OCI-LY7 (cell line): ENCODE results near the gene TEX50. TPM values are rescaled to one million over a fixed set of nuclear protein-coding genes. Genes with fewer than 3 reads are reported as not detected.
"Not testable (repeated sequence)": the region's sequence is repeated elsewhere in the genome, so short reads cannot be mapped to it uniquely, and the experiment has no call there.

Experiments
- BruUV-seq: library from RNA; stranded (reverse); fragments of 400-500 nt; replicated peaks from 2 replicates; lab custom pipeline; 2021; lab: Mats Ljungman, UMichigan
- CTCF ChIA-PET: fragments of 300-600 bp; sonication (Branson Sonifier 250); formaldehyde crosslinking; loops from one replicate; lab custom pipeline; 2022; ENCODE audit warnings: antibody characterized with exemption; ENCODE audit not compliant: unreplicated experiment; lab: Charles Lee
- POLR2A ChIA-PET: fragments of 300-600 bp; sonication (Branson Sonifier 250); formaldehyde crosslinking; loops from one replicate; lab custom pipeline; 2022; ENCODE audit warnings: antibody characterized with exemption; lab: Charles Lee
- DNase-seq: peaks from one replicate; pipeline ENCODE4 v3.0.0-alpha.2; 2015; ENCODE audit warnings: low spot score
- H2AFZ ChIP-seq: fragments of 200-600 bp; sonication (generic), shearing (Covaris generic); 2 replicates; pipeline ENCODE4 v1.6.1; 2014; ENCODE audit warnings: mild to moderate bottlenecking, antibody characterized with exemption, low read length, moderate library complexity
- H3K27ac ChIP-seq: fragments of 200-600 bp; sonication (generic); 2 replicates; pipeline ENCODE4 v1.5.1; 2014; ENCODE audit warnings: mixed run types, low read depth, mild to moderate bottlenecking, moderate library complexity, low read length, inconsistent platforms; ENCODE audit not compliant: poor library complexity, severe bottlenecking
- H3K36me3 ChIP-seq: fragments of 200-600 bp; sonication (generic); 2 replicates; pipeline ENCODE4 v1.6.1; 2014; ENCODE audit warnings: mild to moderate bottlenecking, antibody characterized with exemption, low read length, moderate library complexity, mixed read lengths; ENCODE audit not compliant: insufficient read depth
- H3K4me1 ChIP-seq: fragments of 200-600 bp; sonication (generic); 2 replicates; pipeline ENCODE4 v1.5.1; 2014; ENCODE audit warnings: mild to moderate bottlenecking, low read length; ENCODE audit not compliant: insufficient read depth, poor library complexity, severe bottlenecking
- H3K4me2 ChIP-seq: fragments of 200-600 bp; sonication (generic); 2 replicates; pipeline ENCODE4 v1.6.1; 2014; ENCODE audit warnings: mild to moderate bottlenecking, low read length
- H3K4me3 ChIP-seq: fragments of 200-600 bp; sonication (generic); 2 replicates; pipeline ENCODE4 v1.5.1; 2014; ENCODE audit warnings: mild to moderate bottlenecking, low read depth, low read length; ENCODE audit not compliant: poor library complexity, severe bottlenecking
- H3K79me2 ChIP-seq: fragments of 200-600 bp; sonication (generic); 2 replicates; pipeline ENCODE4 v1.6.1; 2016; ENCODE audit warnings: low read depth, mild to moderate bottlenecking, low read length, moderate library complexity, mixed read lengths; ENCODE audit not compliant: insufficient read depth
- H3K9me2 ChIP-seq: fragments of 200-600 bp; sonication (generic); 2 replicates; pipeline ENCODE4 v1.6.1; 2016; ENCODE audit warnings: mild to moderate bottlenecking, low read length, mixed read lengths; ENCODE audit not compliant: insufficient read depth
- H3K9me3 ChIP-seq: fragments of 200-600 bp; sonication (generic); 2 replicates; pipeline ENCODE4 v1.6.1; 2014; ENCODE audit warnings: mild to moderate bottlenecking, mixed run types, low read length, mixed read lengths
- H4K20me1 ChIP-seq: fragments of 200-600 bp; sonication (generic); 2 replicates; pipeline ENCODE4 v1.6.1; 2014; ENCODE audit warnings: mild to moderate bottlenecking, antibody characterized with exemption, low read length, moderate library complexity, mixed read lengths; ENCODE audit not compliant: insufficient read depth
- EZH2phosphoT487 ChIP-seq: fragments of 200-600 bp; sonication (generic); IDR thresholded peaks from 2 replicates; pipeline ENCODE4 v1.6.1; 2018; ENCODE audit warnings: low read depth, borderline replicate concordance, mild to moderate bottlenecking, mixed run types, antibody characterized with exemption, low read length, moderate library complexity, mixed read lengths
- intact Hi-C: fragments of 100-400 bp; cut with micrococcal nuclease; formaldehyde crosslinking; loops from one replicate; pipeline ENCODE4 v1.10.0; 2022; ENCODE audit not compliant: unreplicated experiment
- total RNA-seq, 2 experiments: library from RNA; depleted of rRNA in 1 of 2; stranded (reverse); fragments of >200 nt in 1 of 2; shearing (Covaris generic) in 1 of 2; gene quantifications; 2 replicates each; pipeline ENCODE4 v1.2.3, GENCODE V29; 2014 to 2022
- TF ChIP-seq, protein P1 (sequence below): fragments of 200-600 bp; sonication (generic); conservative IDR thresholded peaks from 2 replicates; pipeline ENCODE4 v1.5.1; 2014; ENCODE audit warnings: mild to moderate bottlenecking, antibody characterized with exemption, low read length, moderate library complexity, mixed read lengths

The TEX50 gene
- total RNA-seq, 2 experiments from 2014 or later: not detected

DNA sequence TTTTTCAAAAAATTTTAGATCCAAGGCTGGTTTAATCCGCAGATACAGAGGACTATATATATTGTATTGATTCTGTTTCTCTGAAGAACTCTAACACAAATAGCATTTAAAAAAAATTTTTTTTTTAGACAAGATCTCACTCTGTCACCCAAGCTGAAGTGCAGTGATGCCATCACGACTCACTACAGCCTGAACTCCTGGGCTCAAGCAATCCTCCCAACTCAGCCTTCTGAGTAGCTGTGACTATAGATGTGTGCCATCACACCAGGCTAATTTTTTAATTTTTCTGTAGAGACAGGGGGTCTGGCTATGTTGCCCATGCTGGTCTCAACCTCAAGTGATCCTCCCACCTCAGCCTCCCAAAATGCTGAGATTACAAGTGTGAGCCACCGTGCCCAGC, 31.5 kb downstream of the TEX50 start:
- no peak for DNase-seq
- intact Hi-C loops: no loop called here
- H3K27ac ChIP-seq: no peak overlapping the region
- no peaks in the 10 kb centered on the region for H4K20me1 ChIP-seq
- no peak overlapping the region for H2AFZ ChIP-seq
- no peak overlapping the region for H3K4me2 ChIP-seq
- no peak overlapping the region for H3K4me3 ChIP-seq
- H3K9me3 ChIP-seq: no peaks in the 10 kb centered on the region
- no peaks in the 10 kb centered on the region for H3K79me2 ChIP-seq
- H3K4me1 ChIP-seq: no peaks in the 10 kb centered on the region
- TF ChIP-seq, protein P1, sequence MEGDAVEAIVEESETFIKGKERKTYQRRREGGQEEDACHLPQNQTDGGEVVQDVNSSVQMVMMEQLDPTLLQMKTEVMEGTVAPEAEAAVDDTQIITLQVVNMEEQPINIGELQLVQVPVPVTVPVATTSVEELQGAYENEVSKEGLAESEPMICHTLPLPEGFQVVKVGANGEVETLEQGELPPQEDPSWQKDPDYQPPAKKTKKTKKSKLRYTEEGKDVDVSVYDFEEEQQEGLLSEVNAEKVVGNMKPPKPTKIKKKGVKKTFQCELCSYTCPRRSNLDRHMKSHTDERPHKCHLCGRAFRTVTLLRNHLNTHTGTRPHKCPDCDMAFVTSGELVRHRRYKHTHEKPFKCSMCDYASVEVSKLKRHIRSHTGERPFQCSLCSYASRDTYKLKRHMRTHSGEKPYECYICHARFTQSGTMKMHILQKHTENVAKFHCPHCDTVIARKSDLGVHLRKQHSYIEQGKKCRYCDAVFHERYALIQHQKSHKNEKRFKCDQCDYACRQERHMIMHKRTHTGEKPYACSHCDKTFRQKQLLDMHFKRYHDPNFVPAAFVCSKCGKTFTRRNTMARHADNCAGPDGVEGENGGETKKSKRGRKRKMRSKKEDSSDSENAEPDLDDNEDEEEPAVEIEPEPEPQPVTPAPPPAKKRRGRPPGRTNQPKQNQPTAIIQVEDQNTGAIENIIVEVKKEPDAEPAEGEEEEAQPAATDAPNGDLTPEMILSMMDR: no peak
- TF ChIP-seq EZH2phosphoT487: no peak
- H3K36me3 ChIP-seq: no peaks in the 10 kb centered on the region
- BruUV-seq: no TSS peak
- H3K9me2 ChIP-seq: no peaks in the 10 kb centered on the region
- ChIA-PET CTCF (no interaction called here), POLR2A (no interaction called here)

DNA sequence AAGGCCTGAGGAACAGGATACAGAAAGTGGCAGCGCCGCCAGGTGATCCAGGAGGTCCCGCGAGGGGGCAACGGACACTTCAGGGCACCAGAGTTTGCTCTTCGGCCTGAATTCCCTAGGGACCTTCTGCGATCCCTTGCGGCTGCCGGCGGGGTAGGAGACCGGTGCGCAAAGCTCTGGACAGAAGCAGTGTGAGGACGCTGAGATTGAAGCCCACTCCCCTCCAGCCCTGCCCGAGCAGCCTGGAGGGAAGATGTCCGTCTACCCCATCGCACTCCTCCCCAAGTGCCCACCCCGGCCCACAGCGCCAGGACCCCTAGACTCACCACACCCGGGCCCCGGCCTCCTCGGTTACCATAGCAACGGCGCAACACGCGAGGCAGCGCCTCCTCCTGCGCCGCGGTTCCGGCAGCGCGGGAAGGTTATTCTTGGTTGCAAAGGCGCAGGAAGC, 34.4 kb downstream of the TEX50 start, which contains the start of gene ANKRD45:
Gene ANKRD45 (minus strand): TSS at position 361 of the 451 bp plus-strand sequence. CDS start 10,433 bp downstream, outside the sequence.
- intact Hi-C loops: no loop called here
- Histone ChIP-seq H3K79me2 (no peaks in the 10 kb centered on the region), H3K4me1 (no peaks in the 10 kb centered on the region), H3K9me3 (no peaks in the 10 kb centered on the region), H3K36me3 (no peaks in the 10 kb centered on the region), H3K9me2 (no peaks in the 10 kb centered on the region), H3K4me2 (no peak within 1 kb of the TSS), H3K4me3 (no peak within 1 kb of the TSS), H2AFZ (no peak within 1 kb of the TSS), H3K27ac (no peak within 1 kb of the TSS), H4K20me1 (no peaks in the 10 kb centered on the region)
- CTCF ChIA-PET: no interaction called here
- POLR2A ChIA-PET: no interaction called here
- no peak for DNase-seq
- no peak for TF ChIP-seq EZH2phosphoT487
- TF ChIP-seq, protein P1: no peak
- no TSS peak for BruUV-seq

DNA sequence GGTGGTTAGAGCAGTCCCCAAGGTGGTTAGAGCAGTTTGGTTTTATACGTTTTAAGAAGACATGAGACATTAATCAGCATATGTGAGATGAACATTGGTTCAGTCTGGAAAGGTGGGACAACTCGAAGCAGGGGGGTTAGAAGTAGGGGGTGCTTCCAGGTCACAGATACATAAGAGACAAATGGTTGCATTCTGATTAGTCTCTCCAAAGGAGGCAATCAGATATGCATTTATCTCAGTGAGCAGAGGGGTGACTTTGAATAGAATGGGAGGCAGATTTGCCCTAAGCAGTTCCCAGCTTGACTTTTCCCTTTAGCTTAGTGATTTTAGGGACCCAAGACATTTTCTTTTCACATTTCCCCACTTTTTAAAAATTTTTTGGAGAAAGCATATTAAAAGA, 39.4 kb downstream of the TEX50 start:
- intact Hi-C loops, DNase-seq, H4K20me1 ChIP-seq, BruUV-seq, H3K4me2 ChIP-seq, CTCF ChIA-PET, H3K36me3 ChIP-seq, H3K4me1 ChIP-seq, H2AFZ ChIP-seq, H3K9me2 ChIP-seq, H3K4me3 ChIP-seq, H3K27ac ChIP-seq, H3K79me2 ChIP-seq, H3K9me3 ChIP-seq: not testable (repeated sequence)
- POLR2A ChIA-PET: interaction anchor here (0.7 kb wide), 1 partner anchor 24 kb away, joined by 3 read pairs; no protein-coding TSS in a partner anchor

DNA sequence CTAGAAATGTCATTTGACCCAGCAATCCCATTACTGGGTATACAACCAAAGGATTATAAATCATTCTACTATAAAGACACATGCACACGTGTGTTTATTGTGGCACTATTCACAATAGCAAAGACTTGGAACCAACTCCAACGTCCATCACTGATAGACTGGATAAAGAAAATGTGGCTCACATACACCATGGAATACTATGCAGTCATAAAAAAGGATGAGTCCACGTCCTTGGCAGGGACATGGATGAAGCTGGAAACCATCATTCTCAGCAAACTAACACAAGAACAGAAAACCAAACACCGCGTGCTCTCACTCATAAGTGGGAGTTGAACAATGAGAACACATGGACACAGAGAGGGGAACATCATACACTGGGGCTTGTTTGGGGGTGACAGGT, 45.0 kb downstream of the TEX50 start:
- BruUV-seq, DNase-seq, CTCF ChIA-PET, H2AFZ ChIP-seq, H3K79me2 ChIP-seq, H3K36me3 ChIP-seq, H3K9me3 ChIP-seq, POLR2A ChIA-PET, H3K4me1 ChIP-seq, H4K20me1 ChIP-seq, H3K4me2 ChIP-seq, H3K9me2 ChIP-seq, H3K27ac ChIP-seq, H3K4me3 ChIP-seq: not testable (repeated sequence)
- intact Hi-C loops: loop anchor here (10.0 kb wide), 1 partner anchor 935 kb away; no protein-coding TSS in a partner anchor
